Colonic mucosa (tissue), 4 donors: ENCODE results near the gene RPGRIP1L. TPM values are rescaled to one million over a fixed set of nuclear protein-coding genes. Genes with fewer than 3 reads are reported as not detected.

Experiments
- DNase-seq: peaks from one replicate; pipeline ENCODE4 v3.0.0-alpha.2; 2020
- H3K27ac ChIP-seq: fragments of 200-600 bp; one replicate; pipeline ENCODE4 v1.8.0; 2021
- H3K27me3 ChIP-seq: fragments of 200-600 bp; one replicate; pipeline ENCODE4 v1.8.0; 2021
- H3K36me3 ChIP-seq: fragments of 200-600 bp; one replicate; pipeline ENCODE4 v1.8.0; 2021
- H3K4me1 ChIP-seq: fragments of 200-600 bp; one replicate; pipeline ENCODE4 v1.8.0; 2021; ENCODE audit warnings: mild to moderate bottlenecking
- H3K4me3 ChIP-seq: fragments of 200-600 bp; one replicate; pipeline ENCODE4 v1.8.0; 2021
- H3K9ac ChIP-seq, 2 donors: one replicate each; pipeline ENCODE4 v1.7.0; 2013; ENCODE audit warnings: control low read depth in 2 of 2, low read depth in 2 of 2, low read length in 2 of 2
- H3K9me3 ChIP-seq: fragments of 200-600 bp; one replicate; pipeline ENCODE4 v1.8.0; 2021
- CTCF ChIP-seq: fragments of 200-600 bp; IDR thresholded peaks from one replicate; pipeline ENCODE4 v1.8.0; 2022; ENCODE audit warnings: antibody characterized with exemption, mild to moderate bottlenecking
- intact Hi-C: fragments of 100-400 bp; cut with DNase I; formaldehyde crosslinking; loops from one replicate; pipeline ENCODE4 v1.14.1; 2022
- total RNA-seq, 2 donors: library from RNA; stranded (reverse); fragmentation: NEBNext Ultra II Directional in 1 of 2; extraction: Animal tissue kit (Norgen Biotek cat#: 25700) in 1 of 2; gene quantifications; one replicate each; pipeline ENCODE4 v1.2.1, GENCODE V29; 2021
- donor health status: healthy.
- donor health status: DM: no; HTN: no; CAD: no.
- donor health status: DM: no; HTN: no; CAD: no.

The RPGRIP1L gene
- total RNA-seq, 2 donors from 2014 or later: 1.6 to 5.5 TPM

GRCh38 chr16:53713403-53714204 is 9.9 kb upstream of the RPGRIP1L start:
- Histone ChIP-seq H3K4me3 (no peak overlapping the region), H3K9me3 (no peaks in the 10 kb centered on the region), H3K4me1 (peaks cover 4% of the 10 kb centered on the region), H3K27ac (no peak overlapping the region), H3K36me3 (no peaks in the 10 kb centered on the region), H3K9ac (no peak overlapping the region), H3K27me3 (no peaks in the 10 kb centered on the region)
- no peak for TF ChIP-seq CTCF
- intact Hi-C loops: no loop called here
- DNase-seq: no peak

GRCh38 chr16:53712065-53712464 is 8.4 kb upstream of the RPGRIP1L start:
- no peak overlapping the region for H3K4me3 ChIP-seq
- H3K36me3 ChIP-seq: no peaks in the 10 kb centered on the region
- intact Hi-C loops: no loop called here
- peaks cover 4% of the 10 kb centered on the region for H3K4me1 ChIP-seq
- no peak overlapping the region for H3K27ac ChIP-seq
- no peak overlapping the region for H3K9ac ChIP-seq
- no peaks in the 10 kb centered on the region for H3K9me3 ChIP-seq
- no peaks in the 10 kb centered on the region for H3K27me3 ChIP-seq
- no peak for TF ChIP-seq CTCF
- DNase-seq: no peak

- no peak for TF ChIP-seq CTCF
- no peaks in the 10 kb centered on the region for H3K36me3 ChIP-seq
- no peaks in the 10 kb centered on the region for H3K9me3 ChIP-seq
- peaks cover 4% of the 10 kb centered on the region for H3K4me1 ChIP-seq
- no peak overlapping the region for H3K27ac ChIP-seq
- DNase-seq: no peak
- no peaks in the 10 kb centered on the region for H3K27me3 ChIP-seq
- no peak overlapping the region for H3K4me3 ChIP-seq
- H3K9ac ChIP-seq: no peak overlapping the region
- intact Hi-C loops: no loop called here
These were observed 7.7 kb upstream of the RPGRIP1L start for GRCh38 chr16:53711390-53711789.

GRCh38 chr16:53708490-53708889 is 4.8 kb upstream of the RPGRIP1L start:
- TF ChIP-seq CTCF: no peak
- DNase-seq: no peak
- Histone ChIP-seq H3K4me1 (peaks cover 9% of the 10 kb centered on the region), H3K4me3 (no peak overlapping the region), H3K36me3 (no peaks in the 10 kb centered on the region), H3K9me3 (no peaks in the 10 kb centered on the region), H3K9ac (no peak overlapping the region), H3K27me3 (no peaks in the 10 kb centered on the region), H3K27ac (no peak overlapping the region)
- intact Hi-C loops: no loop called here

GRCh38 chr16:53707671-53708070 is 4.0 kb upstream of the RPGRIP1L start:
- H3K9ac ChIP-seq: no peak overlapping the region

More at GRCh38 chr16:53707671-53708070, 4.0 kb upstream of the RPGRIP1L start:
- peaks cover 9% of the 10 kb centered on the region for H3K4me1 ChIP-seq
- DNase-seq: no peak
- H3K4me3 ChIP-seq: no peak overlapping the region
- intact Hi-C loops: no loop called here
- H3K27ac ChIP-seq: no peak overlapping the region
- no peaks in the 10 kb centered on the region for H3K36me3 ChIP-seq
- H3K9me3 ChIP-seq: no peaks in the 10 kb centered on the region
- TF ChIP-seq CTCF: no peak
- no peaks in the 10 kb centered on the region for H3K27me3 ChIP-seq
